GM13976 (cell line): ENCODE results near the gene TRMU.
A peak's percentile ranks its signal among the peaks of the same experiment; 100 is the strongest.

Experiments used
- DNase-seq: peaks from one replicate; pipeline ENCODE4 v3.0.0; 2012; ENCODE audit warnings: low spot score
- CTCF ChIP-seq: IDR thresholded peaks from 2 replicates; pipeline ENCODE4 v1.5.1; 2012; ENCODE audit warnings: borderline replicate concordance, mild to moderate bottlenecking; ENCODE audit not compliant: insufficient read depth; ENCODE audit errors: extremely low read depth, missing control alignments, control extremely low read depth
- in situ Hi-C: fragments of 300-500 bp; cut with MboI; formaldehyde crosslinking; loops from one replicate; pipeline ENCODE4 v1.12.0; 2022; ENCODE audit warnings: low sequenced_read_pairs, mixed read lengths, inconsistent platforms; ENCODE audit not compliant: unreplicated experiment

TRMU gene

DNA sequence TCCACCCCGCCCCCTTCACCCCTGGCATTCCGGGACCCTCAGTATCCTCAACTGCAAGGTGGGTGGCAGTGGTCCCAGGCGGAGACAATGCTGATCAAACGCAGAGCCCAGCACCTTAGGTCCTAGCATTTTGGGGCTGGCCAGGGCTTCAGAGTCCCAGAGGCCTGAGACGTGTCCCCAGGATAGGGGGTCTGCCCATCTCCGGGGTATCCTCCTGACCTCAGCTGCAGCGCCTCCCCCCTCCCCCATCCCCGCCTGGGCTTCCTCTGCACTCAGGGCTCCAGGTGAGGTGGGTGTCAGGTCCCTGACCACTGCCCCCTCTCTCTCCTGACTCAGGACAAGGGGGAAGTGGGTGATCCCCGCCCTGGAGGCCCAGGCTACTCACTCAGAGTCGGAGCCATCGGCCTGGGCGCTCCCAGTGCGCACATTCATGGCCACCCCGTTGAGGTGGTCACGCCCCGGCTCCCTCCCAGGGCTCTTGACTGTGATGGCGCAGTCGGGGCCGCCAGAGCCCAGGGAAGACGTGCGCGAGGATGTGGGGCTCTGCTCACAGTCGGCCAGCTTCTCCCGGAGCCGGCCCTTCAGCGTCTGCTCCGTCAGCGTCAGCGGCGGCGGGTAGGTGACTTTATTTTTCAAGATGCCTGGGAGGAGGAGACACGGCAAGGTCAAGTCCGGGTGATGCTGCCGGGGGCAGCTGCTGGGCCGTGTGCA, 28.3 kb downstream of the TRMU start:
- no peak for TF ChIP-seq CTCF
- DNase-seq, result no peak
- in situ Hi-C loops, result no loop called here

DNA sequence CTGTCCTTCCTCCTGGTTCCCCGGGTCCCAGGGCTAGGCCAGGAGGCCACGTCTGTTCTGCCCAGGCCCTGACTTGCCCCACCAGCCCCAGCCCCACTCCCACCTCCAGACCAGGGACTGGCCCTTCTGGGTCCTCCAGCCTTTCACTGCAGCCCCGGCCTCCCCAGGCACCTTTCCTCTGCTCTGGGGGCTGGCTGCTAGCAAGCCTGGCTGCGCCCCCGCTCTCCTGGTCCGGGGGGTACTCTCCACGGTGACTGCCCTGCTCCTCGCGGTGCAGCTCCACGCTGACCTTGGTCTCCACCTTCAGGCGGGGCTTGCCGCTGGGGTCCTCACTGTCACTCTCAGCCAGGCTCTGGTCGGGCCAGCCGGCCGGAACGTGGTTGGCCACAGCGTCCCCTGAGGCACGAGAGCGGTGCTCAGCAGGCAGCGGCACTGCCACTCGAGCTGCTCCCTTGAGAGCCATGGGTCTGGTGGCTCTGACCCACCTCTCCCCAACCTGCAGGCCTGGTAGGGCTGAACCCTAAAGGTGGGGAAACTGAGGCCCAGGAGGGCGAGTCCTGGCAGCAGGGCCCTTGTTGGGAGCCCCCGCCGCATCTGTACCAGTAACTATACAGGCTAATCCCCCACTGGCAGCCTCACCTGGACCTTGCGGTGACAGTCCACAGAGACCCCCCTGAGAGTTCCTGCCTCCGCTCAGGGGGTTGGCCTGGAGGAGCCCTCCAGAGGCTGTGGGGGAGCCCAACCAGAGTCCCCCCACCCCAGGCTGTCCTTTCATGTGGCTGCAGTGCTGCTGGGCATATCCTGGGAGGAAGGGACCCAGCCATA, 29.0 kb downstream of the TRMU start:
- no peak for TF ChIP-seq CTCF
- in situ Hi-C loops, result no loop called here
- DNase-seq, result no peak

DNA sequence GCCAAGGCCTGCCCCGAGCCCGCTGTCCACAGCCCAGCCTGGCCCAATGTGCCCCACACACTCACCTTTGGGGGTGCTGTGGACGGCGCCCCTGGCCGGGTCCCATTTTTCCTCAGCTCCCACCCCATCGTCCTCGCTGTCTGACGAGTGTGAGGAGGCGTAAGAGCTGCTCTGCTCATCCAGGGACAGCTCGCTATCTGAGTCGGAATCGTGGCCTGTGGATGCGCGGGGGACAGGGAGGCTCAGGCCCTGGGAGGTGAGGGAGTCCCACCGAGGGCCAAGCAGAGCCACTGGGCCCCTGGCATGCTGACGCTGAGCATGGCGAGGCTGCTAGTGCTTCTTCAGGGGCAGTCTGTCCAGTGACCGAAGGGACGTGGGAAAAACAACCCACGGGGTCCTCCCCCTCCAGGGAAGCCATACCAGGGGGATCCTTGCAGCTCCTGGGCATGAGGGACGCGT, 29.7 kb downstream of the TRMU start:
- DNase-seq, result no peak
- TF ChIP-seq CTCF, result no peak
- in situ Hi-C loops, result no loop called here

- no peak for DNase-seq
- in situ Hi-C loops, result no loop called here
- no peak for TF ChIP-seq CTCF
Observed at GRCh38 chr22:46366327-46366731, 30.8 kb downstream of the TRMU start.

- DNase-seq, result peak; percentile 63
- in situ Hi-C loops, result no loop called here
- TF ChIP-seq CTCF, result no peak
Observed at GRCh38 chr22:46366801-46367706, 31.5 kb downstream of the TRMU start.

DNA sequence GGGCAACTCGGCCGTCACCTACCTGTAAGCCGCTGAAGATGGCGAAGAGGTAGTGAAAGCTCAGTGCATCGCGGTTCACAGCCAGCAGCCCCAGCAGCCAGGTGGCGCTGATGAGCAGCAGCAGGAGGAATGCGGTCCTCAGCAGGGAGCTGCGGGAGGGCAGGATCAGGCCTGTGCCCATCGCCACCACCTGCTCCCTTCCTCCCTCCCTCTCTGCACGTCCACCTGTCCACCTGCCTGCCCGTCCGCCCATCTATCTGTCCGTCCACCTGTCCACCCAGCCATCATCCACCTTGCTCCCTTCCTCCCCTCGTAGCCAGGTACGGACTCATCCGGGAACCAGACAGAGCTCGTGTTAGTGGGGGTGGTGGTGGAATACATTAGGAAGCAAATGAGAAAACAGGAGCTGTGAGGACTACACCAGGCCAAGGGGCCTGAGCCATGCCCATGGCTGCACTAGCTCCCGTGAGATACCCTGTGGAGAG, 32.2 kb downstream of the TRMU start:
- TF ChIP-seq CTCF, result peak; percentile 98
- DNase-seq, result peak; percentile 93
- in situ Hi-C loops, result no loop called here
